OCI-LY3 (cell line): Measurements from ENCODE around the gene GABRB2.

ENCODE experiments used
- EZH2phosphoT487 ChIP-seq: fragments of 200-600 bp; shearing (Covaris generic); IDR thresholded peaks from 2 replicates; pipeline ENCODE4 v1.6.1; 2018; ENCODE audit warnings: antibody characterized with exemption, mixed run types, low read depth
- TF ChIP-seq, protein P1 (sequence below): fragments of 200-600, 300-600 bp; sonication (generic); IDR thresholded peaks from 2 replicates; pipeline ENCODE4 v1.5.1; 2014; ENCODE audit warnings: antibody characterized with exemption, low read length, low read depth

DNA sequence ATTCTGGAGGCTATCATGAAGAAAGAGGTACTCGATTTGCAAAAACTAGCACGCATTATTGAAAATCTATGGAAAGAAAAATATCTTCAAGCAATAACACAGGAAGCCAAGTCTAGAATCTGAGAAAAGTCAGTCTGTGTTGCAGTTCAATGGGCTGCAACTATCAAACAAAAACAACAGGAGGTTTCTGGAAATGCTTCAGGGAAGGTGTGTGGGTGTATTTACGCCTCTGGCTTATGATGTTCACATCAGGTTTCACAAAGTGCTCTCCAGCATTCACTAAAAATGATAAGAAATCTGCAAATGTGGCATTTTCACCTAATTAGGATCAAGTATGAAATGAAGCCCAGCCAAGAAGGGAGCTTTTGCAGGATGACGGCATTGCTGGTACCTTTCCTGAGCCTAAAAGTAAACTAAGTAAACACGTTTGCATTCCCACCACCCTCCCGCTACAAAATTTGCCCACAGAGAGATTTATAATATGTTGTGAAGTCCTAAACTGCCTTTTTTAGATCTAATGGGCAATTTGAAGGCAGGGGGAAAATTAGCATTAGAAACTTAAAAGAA lies 146.4 kb downstream of the GABRB2 start:
- TF ChIP-seq, protein P1, sequence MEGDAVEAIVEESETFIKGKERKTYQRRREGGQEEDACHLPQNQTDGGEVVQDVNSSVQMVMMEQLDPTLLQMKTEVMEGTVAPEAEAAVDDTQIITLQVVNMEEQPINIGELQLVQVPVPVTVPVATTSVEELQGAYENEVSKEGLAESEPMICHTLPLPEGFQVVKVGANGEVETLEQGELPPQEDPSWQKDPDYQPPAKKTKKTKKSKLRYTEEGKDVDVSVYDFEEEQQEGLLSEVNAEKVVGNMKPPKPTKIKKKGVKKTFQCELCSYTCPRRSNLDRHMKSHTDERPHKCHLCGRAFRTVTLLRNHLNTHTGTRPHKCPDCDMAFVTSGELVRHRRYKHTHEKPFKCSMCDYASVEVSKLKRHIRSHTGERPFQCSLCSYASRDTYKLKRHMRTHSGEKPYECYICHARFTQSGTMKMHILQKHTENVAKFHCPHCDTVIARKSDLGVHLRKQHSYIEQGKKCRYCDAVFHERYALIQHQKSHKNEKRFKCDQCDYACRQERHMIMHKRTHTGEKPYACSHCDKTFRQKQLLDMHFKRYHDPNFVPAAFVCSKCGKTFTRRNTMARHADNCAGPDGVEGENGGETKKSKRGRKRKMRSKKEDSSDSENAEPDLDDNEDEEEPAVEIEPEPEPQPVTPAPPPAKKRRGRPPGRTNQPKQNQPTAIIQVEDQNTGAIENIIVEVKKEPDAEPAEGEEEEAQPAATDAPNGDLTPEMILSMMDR = no peak
- no peak for TF ChIP-seq EZH2phosphoT487
